Measurements from ENCODE around the gene PTPRG.

DNA sequence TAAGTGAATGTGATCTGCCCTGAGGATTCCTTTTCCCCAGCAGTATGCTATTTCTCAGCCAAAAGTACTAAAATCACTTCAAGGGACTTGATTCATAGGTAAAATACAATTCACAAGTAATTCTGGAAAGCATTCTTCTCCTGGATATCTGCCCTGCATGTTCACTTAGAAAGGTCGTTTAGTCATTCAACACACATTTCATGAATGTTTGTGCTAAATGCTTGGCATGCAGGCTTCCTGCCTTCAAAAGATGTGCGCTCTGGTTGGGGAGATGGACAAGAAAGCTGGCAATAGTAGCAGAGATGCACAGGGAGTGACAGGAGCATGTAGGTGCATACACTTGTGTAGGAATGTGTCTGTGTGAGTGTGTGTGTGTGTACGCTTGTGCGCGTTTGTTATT lies 360.7 kb downstream of the PTPRG start:
- TF ChIP-seq CTCF (conservative IDR thresholded peaks at IDR 0.05), result no peak
- TF ChIP-seq ZFX (IDR thresholded peaks at IDR 0.05), result no peak
